ENCODE data around the gene FAM171A2. TPM values are rescaled to one million over a fixed set of nuclear protein-coding genes. Genes with fewer than 3 reads are reported as not detected.

The FAM171A2 gene
- total and polyA plus RNA-seq, 2 of the 8 experiments (the other 6 are each of a cell fraction or from before 2014, with no cell fraction given): 21.9 to 24.1 TPM

DNA sequence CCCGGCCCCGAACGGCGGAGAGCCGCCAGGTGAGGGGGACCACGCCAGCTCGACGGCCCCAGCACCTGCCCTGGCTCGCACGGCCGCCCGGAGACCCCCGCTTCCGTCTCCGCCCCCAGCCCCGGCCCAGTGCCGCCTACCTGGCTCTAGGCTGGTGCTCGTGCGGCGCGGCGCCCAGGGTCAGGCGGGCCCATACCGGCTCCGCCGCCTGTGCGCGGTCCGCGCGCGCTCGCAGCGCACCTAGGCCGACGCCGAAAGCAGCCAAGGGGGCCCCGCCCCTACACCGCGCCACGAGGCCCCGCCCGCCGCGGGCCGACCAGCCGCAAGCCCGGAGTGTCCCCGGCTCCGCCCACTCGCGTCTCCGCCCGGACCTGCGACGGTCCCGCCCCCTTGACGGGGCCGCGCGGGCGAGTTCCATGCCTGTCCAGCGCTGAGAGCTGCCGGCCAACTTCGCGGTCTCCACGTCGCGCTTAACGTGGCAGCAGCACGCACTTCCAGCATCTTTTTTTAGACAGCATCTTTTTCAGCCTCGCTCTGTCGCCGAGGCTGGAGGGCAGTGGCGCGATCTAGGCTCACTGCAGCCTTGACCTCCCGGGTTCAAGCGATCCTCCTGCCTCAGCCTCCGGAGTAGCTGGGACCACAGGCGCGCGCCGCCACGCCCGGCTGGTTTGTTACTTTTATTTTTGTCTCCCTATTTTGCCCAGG, 38.9 kb downstream of the FAM171A2 start, which contains the start of gene SLC25A39:
SLC25A39 (minus strand) TSS at position 253 of the 705 bp plus-strand sequence. CDS start 1,261 bp downstream, outside the sequence.
- Histone ChIP-seq H3K9ac (replicated peaks in 1 of 4; ENCODE audit: extremely low read depth in 1 of 4, low read depth in 3 of 4, low read length in 3 of 4) (peak within 1 kb of the TSS; percentile 51 to 71 (median 64)), H3K79me2 (ENCODE audit: control insufficient read depth in 1 of 2, insufficient read depth in 2 of 2, low read length in 2 of 2) (peaks cover 3 to 13% of the 10 kb centered on the region in 2 experiments; a peak in 3 of 4 replicates), H3K9me3 (ENCODE audit: insufficient read depth in 2 of 2, low read depth in 1 of 2, low read length in 1 of 2) (no peaks in the 10 kb centered on the region), H4K8ac (ENCODE audit: extremely low read depth, insufficient read depth, low read length) (peak within 1 kb of the TSS; percentile 40; the same call in 1 of the 2 replicates), H3K27ac (ENCODE audit: low read depth, low read length) (0 out of 2 replicates have a peak within 1 kb of the TSS, but pooled peaks have one; percentile 29), H2BK12ac (ENCODE audit: low read depth, low read length) (peak within 1 kb of the TSS; percentile 39; the same call in 1 of the 2 replicates), H3K14ac (ENCODE audit: insufficient read length) (no peak within 1 kb of the TSS), H4K5ac (ENCODE audit: insufficient read length, low read depth, low read length) (peak within 1 kb of the TSS; percentile 16), H3K4me2 (ENCODE audit: insufficient read depth in 1 of 2, low read depth in 2 of 2, low read length in 2 of 2) (peak within 1 kb of the TSS; percentile 83 to 97), H2AFZ (ENCODE audit: low read length) (no peak within 1 kb of the TSS; the same call in 1 of the 2 replicates), H2BK15ac (ENCODE audit: low read length) (peak within 1 kb of the TSS; percentile 29; the same call in 1 of the 2 replicates), H3K79me1 (ENCODE audit: low read depth, low read length) (peaks cover 11% of the 10 kb centered on the region), H2BK5ac (ENCODE audit: low read depth, low read length) (peak within 1 kb of the TSS; percentile 44; the same call in 1 of the 2 replicates), H3K36me3 (ENCODE audit: control insufficient read depth in 2 of 4, insufficient read depth in 4 of 4, low read length in 3 of 4) (peaks cover 7 to 26% (median 21%) of the 10 kb centered on the region in 4 experiments; a peak in 7 of 8 replicates), H3K4me1 (replicated peaks in 1 of 4; ENCODE audit: control insufficient read depth in 3 of 4, insufficient read depth in 4 of 4, low read length in 3 of 4) (peaks cover 0 to 11% (median 6%) of the 10 kb centered on the region in 4 experiments; a peak in 5 of 7 replicates), H3K4me3 (ENCODE audit: extremely low read depth in 1 of 4, insufficient read depth in 2 of 4, low read depth in 3 of 4, low read length in 4 of 4) (peak within 1 kb of the TSS; percentile 74 to 92 (median 84)), H3K23me2 (ENCODE audit: low read depth, low read length) (peaks cover 13% of the 10 kb centered on the region; the same call in 1 of the 2 replicates), H3K27me3 (replicated peaks in 1 of 4; ENCODE audit: control insufficient read depth in 3 of 4, extremely low read depth in 1 of 4, insufficient read depth in 3 of 4, low read length in 3 of 4) (peaks cover 0 to 6% (median 0%) of the 10 kb centered on the region in 4 experiments; a peak in 5 of 7 replicates), H2BK120ac (replicated peaks; ENCODE audit: low read depth, low read length) (peak within 1 kb of the TSS; percentile 33), H3K4ac (replicated peaks; ENCODE audit: insufficient read length, low read depth, low read length) (no peak within 1 kb of the TSS), H2BK20ac (ENCODE audit: low read length) (no peak within 1 kb of the TSS), H3K23ac (ENCODE audit: insufficient read length) (no peak within 1 kb of the TSS), H4K91ac (replicated peaks; ENCODE audit: insufficient read length, low read length) (peak within 1 kb of the TSS; percentile 55), H3K56ac (replicated peaks; ENCODE audit: insufficient read length, low read depth, low read length) (peak within 1 kb of the TSS; percentile 59), H4K20me1 (replicated peaks in 1 of 2; ENCODE audit: control insufficient read depth in 1 of 2, insufficient read depth in 2 of 2, low read length in 2 of 2) (peaks cover 2 to 15% of the 10 kb centered on the region in 2 experiments), H2AK5ac (ENCODE audit: low read depth, low read length) (0 out of 2 replicates have a peak within 1 kb of the TSS, but pooled peaks have one; percentile 53), H3K18ac (ENCODE audit: extremely low read depth, low read length) (peak within 1 kb of the TSS; percentile 96)
- POLR2A ChIA-PET (ENCODE audit: partially characterized antibody): interaction anchor here (0.7 to 14.6 kb wide), 11 partner anchors 9 to 132 kb away, joined by 3 to 135 read pairs (median 4); partner anchors contain the start of genes ATXN7L3, GRN, RUNDC3A and UBTF
- FAIRE-seq (no peak), DNase-seq (ENCODE audit: low read depth in 1 of 2, low spot score in 2 of 2) (peak in 1 of 2 experiments; percentile 98)
- 2% methylated on average over 68 of the region's 85 CpGs; no CpG with 5 or more reads in 1 of the 2 experiments for WGBS, 2 experiments (ENCODE audit: extremely low coverage in 1 of 2, insufficient coverage in 1 of 2, insufficient read length in 1 of 2, insufficient replicate concordance in 2 of 2, low coverage in 1 of 2, low lambda C conversion rate in 2 of 2, missing lambda C conversion rate in 1 of 2)
- CTCF ChIA-PET (ENCODE audit: partially characterized antibody): interaction anchor here (0.6 to 3.9 kb wide), 9 partner anchors 8 to 486 kb away, joined by 3 to 19 read pairs (median 4); partner anchors contain the start of genes GRN and SLC4A1
- no peak for TF ChIP-seq FOSL1 (IDR thresholded peaks at IDR 0.05; ENCODE audit: insufficient read depth, low read depth, low read length)
- TF ChIP-seq KDM1A (IDR thresholded peaks at IDR 0.05; ENCODE audit: borderline replicate concordance, low read length): peak; percentile 96
- TF ChIP-seq, protein P1, sequence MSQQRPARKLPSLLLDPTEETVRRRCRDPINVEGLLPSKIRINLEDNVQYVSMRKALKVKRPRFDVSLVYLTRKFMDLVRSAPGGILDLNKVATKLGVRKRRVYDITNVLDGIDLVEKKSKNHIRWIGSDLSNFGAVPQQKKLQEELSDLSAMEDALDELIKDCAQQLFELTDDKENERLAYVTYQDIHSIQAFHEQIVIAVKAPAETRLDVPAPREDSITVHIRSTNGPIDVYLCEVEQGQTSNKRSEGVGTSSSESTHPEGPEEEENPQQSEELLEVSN (IDR thresholded peaks at IDR 0.05): 0 out of 2 replicates have a peak, but pooled peaks have one; percentile 16
- peak; percentile 33; the same call in 1 of the 2 replicates for TF ChIP-seq SP4 (IDR thresholded peaks at IDR 0.05; ENCODE audit: low read length)
- peak; percentile 76 for TF ChIP-seq BACH1 (IDR thresholded peaks at IDR 0.05; ENCODE audit: low read length)
- peak; percentile 71 for TF ChIP-seq ASH2L (IDR thresholded peaks at IDR 0.05; ENCODE audit: low read length)
- TF ChIP-seq SIN3A (conservative IDR thresholded peaks at IDR 0.05 in 1 of 2, IDR thresholded peaks at IDR 0.05 in 1 of 2; ENCODE audit: low read depth in 1 of 2, low read length in 2 of 2): peak; percentile 82 to 86; a peak in 3 of 4 replicates
- peak; percentile 16; the same call in 1 of the 2 replicates for TF ChIP-seq CREB1 (IDR thresholded peaks at IDR 0.05)
- TF ChIP-seq POLR2A (IDR thresholded peaks at IDR 0.05; ENCODE audit: control extremely low read depth in 1 of 2, low read depth in 2 of 2, low read length in 2 of 2): peak in 1 of 2 experiments; percentile 56; a peak in 1 of 3 replicates
- TF ChIP-seq HDAC2 (IDR thresholded peaks at IDR 0.05; ENCODE audit: borderline replicate concordance in 1 of 2, low read depth in 2 of 2, low read length in 2 of 2): peak in 1 of 2 experiments; percentile 91; a peak in 1 of 4 replicates

All from H1 (cell line).